ENCODE data around the gene FMOD. TPM values are rescaled to one million over a fixed set of nuclear protein-coding genes. Genes with fewer than 3 reads are reported as not detected.

The FMOD gene
- total RNA-seq, 1 donor from 2014 or later = 11.2 TPM

DNA sequence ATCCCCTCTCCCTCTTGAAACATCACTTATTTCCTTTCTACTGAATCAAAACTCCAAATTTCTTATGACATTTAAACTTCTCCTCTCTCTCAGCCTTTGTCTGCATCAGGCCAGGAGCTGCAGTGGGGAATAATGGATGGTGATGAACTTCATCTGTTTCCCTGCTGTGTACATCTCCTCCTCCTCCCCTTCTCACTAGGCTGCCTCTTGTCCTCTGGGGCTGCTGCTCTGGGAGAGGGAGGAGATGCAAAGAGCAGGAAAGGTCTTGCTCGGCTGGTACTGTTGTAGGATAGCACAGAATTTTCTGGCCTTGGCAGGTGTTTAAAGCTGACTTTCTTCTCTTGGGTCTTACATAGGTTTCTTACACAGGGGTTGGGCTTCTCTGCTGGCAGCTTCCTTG lies 31.1 kb upstream of the FMOD start:
- intact Hi-C loops (cut with micrococcal nuclease) = no loop called here
- H3K4me3 ChIP-seq = no peak overlapping the region
- H3K27ac ChIP-seq (replicated peaks) = no peak overlapping the region
- H3K36me3 ChIP-seq = no peaks in the 10 kb centered on the region
- no peaks in the 10 kb centered on the region for H3K9me3 ChIP-seq (replicated peaks)
- H3K27me3 ChIP-seq (ENCODE audit: low read depth) = no peaks in the 10 kb centered on the region
- H3K4me1 ChIP-seq = peaks cover 41% of the 10 kb centered on the region
- no peak for TF ChIP-seq CTCF (IDR thresholded peaks at IDR 0.05; ENCODE audit: borderline replicate concordance)
- no peak for DNase-seq

GRCh38 chr1:203381151-203381751 lies 30.3 kb upstream of the FMOD start:
- peaks cover 41% of the 10 kb centered on the region for H3K4me1 ChIP-seq
- H3K36me3 ChIP-seq = no peaks in the 10 kb centered on the region
- no peaks in the 10 kb centered on the region for H3K27me3 ChIP-seq (ENCODE audit: low read depth)
- peak overlapping the region; percentile 31 for H3K27ac ChIP-seq (replicated peaks)
- DNase-seq = no peak
- no peak for TF ChIP-seq CTCF (IDR thresholded peaks at IDR 0.05; ENCODE audit: borderline replicate concordance)
- no peaks in the 10 kb centered on the region for H3K9me3 ChIP-seq (replicated peaks)
- intact Hi-C loops (cut with micrococcal nuclease) = no loop called here
- no peak overlapping the region for H3K4me3 ChIP-seq

- no peak for DNase-seq
- no peak overlapping the region for H3K4me3 ChIP-seq
- peaks cover 41% of the 10 kb centered on the region for H3K4me1 ChIP-seq
- H3K27me3 ChIP-seq (ENCODE audit: low read depth) = no peaks in the 10 kb centered on the region
- no peaks in the 10 kb centered on the region for H3K36me3 ChIP-seq
- intact Hi-C loops (cut with micrococcal nuclease) = no loop called here
- peak overlapping the region; percentile 31 for H3K27ac ChIP-seq (replicated peaks)
- no peak for TF ChIP-seq CTCF (IDR thresholded peaks at IDR 0.05; ENCODE audit: borderline replicate concordance)
- H3K9me3 ChIP-seq (replicated peaks) = no peaks in the 10 kb centered on the region
These were observed 29.7 kb upstream of the FMOD start for GRCh38 chr1:203380420-203381150.

- H3K27me3 ChIP-seq (ENCODE audit: low read depth) = no peaks in the 10 kb centered on the region
- no peak overlapping the region for H3K4me3 ChIP-seq
- peak overlapping the region; percentile 31 for H3K27ac ChIP-seq (replicated peaks)
- no peaks in the 10 kb centered on the region for H3K9me3 ChIP-seq (replicated peaks)
- H3K36me3 ChIP-seq = no peaks in the 10 kb centered on the region
- DNase-seq = no peak
- H3K4me1 ChIP-seq = peaks cover 46% of the 10 kb centered on the region
- intact Hi-C loops (cut with micrococcal nuclease) = no loop called here
- no peak for TF ChIP-seq CTCF (IDR thresholded peaks at IDR 0.05; ENCODE audit: borderline replicate concordance)
These were observed 28.9 kb upstream of the FMOD start for GRCh38 chr1:203379825-203380224.

GRCh38 chr1:203378556-203379245 lies 27.8 kb upstream of the FMOD start:
- Histone ChIP-seq H3K4me3 (no peak overlapping the region), H3K4me1 (peaks cover 57% of the 10 kb centered on the region), H3K9me3 (replicated peaks) (no peaks in the 10 kb centered on the region), H3K36me3 (no peaks in the 10 kb centered on the region), H3K27me3 (ENCODE audit: low read depth) (no peaks in the 10 kb centered on the region), H3K27ac (replicated peaks) (peak overlapping the region; percentile 31)
- no peak for TF ChIP-seq CTCF (IDR thresholded peaks at IDR 0.05; ENCODE audit: borderline replicate concordance)
- intact Hi-C loops (cut with micrococcal nuclease) = no loop called here
- no peak for DNase-seq
